Fibroblast of upper back skin (primary cell): ENCODE measurements around the gene KDM7A.
A peak's percentile ranks its signal among the peaks of the same experiment; 100 is the strongest.
"Not testable (repeated sequence)": the region's sequence is repeated elsewhere in the genome, so short reads cannot be mapped to it uniquely, and the experiment has no call there.

ENCODE experiments used
- DNase-seq: peaks from one replicate; pipeline ENCODE4 v3.0.0-alpha.2; 2013

Gene KDM7A

GRCh38 chr7:140176811-140177702, at the start of gene KDM7A:
Gene KDM7A, minus strand, starts transcription at chr7:140176983. Its CDS starts 46 bp downstream, at chr7:140176937.
- peak; percentile 91 for DNase-seq

- no peak for DNase-seq
Observed at GRCh38 chr7:140225562-140226249, 48.9 kb upstream of the KDM7A start.

GRCh38 chr7:140223515-140224221, 46.9 kb upstream of the KDM7A start:
- DNase-seq: no peak

- DNase-seq: no peak
Observed at GRCh38 chr7:140222814-140223213, 46.0 kb upstream of the KDM7A start.

- DNase-seq: no peak
Observed at GRCh38 chr7:140219672-140220524, 43.1 kb upstream of the KDM7A start.

GRCh38 chr7:140218656-140219055, 41.9 kb upstream of the KDM7A start:
- DNase-seq: no peak

GRCh38 chr7:140217750-140218501, 41.1 kb upstream of the KDM7A start:
- DNase-seq: no peak

- DNase-seq: no peak
Observed at GRCh38 chr7:140215281-140215680, 38.5 kb upstream of the KDM7A start.

GRCh38 chr7:140214075-140214684, 37.4 kb upstream of the KDM7A start:
- DNase-seq: no peak

- DNase-seq: no peak
Observed at GRCh38 chr7:140213684-140214074, 36.9 kb upstream of the KDM7A start.

- no peak for DNase-seq
Observed at GRCh38 chr7:140212100-140212881, 35.5 kb upstream of the KDM7A start.

- DNase-seq: no peak
Observed at GRCh38 chr7:140211698-140212097, 34.9 kb upstream of the KDM7A start.

- no peak for DNase-seq
Observed at GRCh38 chr7:140209866-140210609, 33.3 kb upstream of the KDM7A start.

- no peak for DNase-seq
Observed at GRCh38 chr7:140206616-140207389, 30.0 kb upstream of the KDM7A start.

GRCh38 chr7:140205600-140205999, 28.8 kb upstream of the KDM7A start:
- no peak for DNase-seq

- DNase-seq: no peak
Observed at GRCh38 chr7:140203556-140203955, 26.8 kb upstream of the KDM7A start.

- not testable (repeated sequence) for DNase-seq
Observed at GRCh38 chr7:140202942-140203341, 26.2 kb upstream of the KDM7A start.

- DNase-seq: no peak
Observed at GRCh38 chr7:140201393-140201792, 24.6 kb upstream of the KDM7A start.
